Measurements from ENCODE around the gene C2CD2. TPM values are rescaled to one million over a fixed set of nuclear protein-coding genes. Genes with fewer than 3 reads are reported as not detected.

Gene C2CD2
- total and polyA plus RNA-seq, 2 donors (not counting 3 experiments of a cell fraction or from before 2014, with no cell fraction given) = 32.6 to 41.2 TPM

- intact Hi-C loops (cut with micrococcal nuclease) = no loop called here
- BruUV-seq (replicated peaks) = no TSS peak
- POLR2A ChIA-PET = no interaction called here
These were observed 50.1 kb downstream of the C2CD2 start for GRCh38 chr21:41903559-41904351.

More at GRCh38 chr21:41903559-41904351, 50.1 kb downstream of the C2CD2 start:
- no peaks in the 10 kb centered on the region for H3K27me3 ChIP-seq (ENCODE audit: control insufficient read depth in 2 of 2, insufficient read depth in 2 of 2, low read length in 2 of 2)
- FAIRE-seq = no peak
- no peaks in the 10 kb centered on the region for H3K9me1 ChIP-seq (replicated peaks; ENCODE audit: control insufficient read depth, extremely low read depth, insufficient read depth, low read length)
- H3K4me1 ChIP-seq (ENCODE audit: control insufficient read depth, extremely low read depth, insufficient read depth, low read length) = no peaks in the 10 kb centered on the region
- no peak for TF ChIP-seq GATA2 (IDR thresholded peaks at IDR 0.05; ENCODE audit: insufficient read depth, insufficient read length, low read depth, low read length)
- no peak for TF ChIP-seq MYC (IDR thresholded peaks at IDR 0.05; ENCODE audit: low read depth, low read length)
- TF ChIP-seq CTCF (IDR thresholded peaks at IDR 0.05; ENCODE audit: extremely low read depth in 1 of 2, insufficient read depth in 1 of 2, low read depth in 1 of 2, low read length in 2 of 2) = no peak
- TF ChIP-seq EZH2 (IDR thresholded peaks at IDR 0.05; ENCODE audit: borderline replicate concordance, low read depth, low read length, severe bottlenecking) = no peak
- TF ChIP-seq FOS (IDR thresholded peaks at IDR 0.05; ENCODE audit: borderline replicate concordance, insufficient read depth, low read length) = no peak
- no peak for TF ChIP-seq MAX (IDR thresholded peaks at IDR 0.05; ENCODE audit: insufficient read depth, insufficient read length)
- TF ChIP-seq POLR2AphosphoS5 (IDR thresholded peaks at IDR 0.05; ENCODE audit: insufficient read depth, low read depth, low read length) = no peak
- TF ChIP-seq POLR2A (IDR thresholded peaks at IDR 0.05; ENCODE audit: low read depth, low read length) = no peak
- no peak for TF ChIP-seq JUN (IDR thresholded peaks at IDR 0.05; ENCODE audit: borderline replicate concordance, insufficient read depth, insufficient read length, low read depth)
- no peaks in the 10 kb centered on the region for H4K20me1 ChIP-seq (replicated peaks; ENCODE audit: control insufficient read depth, extremely low read depth, insufficient read depth, low read length)
- no peaks in the 10 kb centered on the region for H3K9me3 ChIP-seq (replicated peaks; ENCODE audit: control insufficient read depth, insufficient read depth, low read length)
- no peak overlapping the region for H3K27ac ChIP-seq (ENCODE audit: insufficient read depth, low read depth, low read length)
- H3K4me3 ChIP-seq (replicated peaks in 1 of 3; ENCODE audit: insufficient read depth in 1 of 3, low read depth in 1 of 3, low read length in 3 of 3) = no peak overlapping the region
- H3K9ac ChIP-seq (replicated peaks; ENCODE audit: extremely low read depth, insufficient read depth, low read length) = no peak overlapping the region
- no peaks in the 10 kb centered on the region for H3K79me2 ChIP-seq (ENCODE audit: control insufficient read depth, insufficient read depth, low read length)
- no peak overlapping the region for H2AFZ ChIP-seq (ENCODE audit: low read depth, low read length)
- CTCF ChIA-PET = interaction anchor here (1.3 kb wide), 1 partner anchor 204 kb away, joined by 4 read pairs; no protein-coding TSS in a partner anchor
- no peak overlapping the region for H3K4me2 ChIP-seq (ENCODE audit: insufficient read depth, low read length)
- H3K36me3 ChIP-seq (ENCODE audit: control insufficient read depth in 2 of 2, extremely low read depth in 1 of 2, insufficient read depth in 2 of 2, low read length in 2 of 2) = peaks cover 18 to 52% of the 10 kb centered on the region in 2 experiments
- dilution Hi-C loops (cut with MboI; ENCODE audit: extremely low pct_ligation_motif_present, low sequenced_read_pairs) = no loop called here
- DNase-seq (ENCODE audit: low read depth, low spot score) = no peak

Data from endothelial cell of umbilical vein (primary cell).